ENCODE data around the gene PKNOX2.

- TF ChIP-seq POLR2A (IDR thresholded peaks at IDR 0.05) (no peak), CTCF (IDR thresholded peaks at IDR 0.05) (no peak), POLR2AphosphoS5 (IDR thresholded peaks at IDR 0.05) (no peak)
Observed at GRCh38 chr11:125155767-125156166, 8.8 kb upstream of the PKNOX2 start.

All from gastroesophageal sphincter (tissue), 3 donors.